NCI-H524 treated with DMSO at 0.1 percent for 48 hours (cell line): ENCODE measurements around the gene DENND10.
"Not testable (repeated sequence)": the region's sequence is repeated elsewhere in the genome, so short reads cannot be mapped to it uniquely, and the experiment has no call there.

Experiments used
- DNase-seq: peaks from one replicate; lab custom pipeline; 2025; lab: John Stamatoyannopoulos, UW

DENND10 gene

GRCh38 chr10:119103903-119104653 lies at the start of gene DENND10:
Gene DENND10, plus strand, starts transcription at chr10:119104113. Its CDS starts 30 bp downstream, at chr10:119104143.
- DNase-seq = no peak

GRCh38 chr10:119055472-119055871 lies 48.4 kb upstream of the DENND10 start:
- DNase-seq = no peak

GRCh38 chr10:119058010-119058409 lies 45.9 kb upstream of the DENND10 start:
- DNase-seq = no peak

- no peak for DNase-seq
These were observed 44.4 kb upstream of the DENND10 start for GRCh38 chr10:119059557-119059956.

GRCh38 chr10:119060107-119060506 lies 43.8 kb upstream of the DENND10 start:
- no peak for DNase-seq

- DNase-seq = no peak
These were observed 42.6 kb upstream of the DENND10 start for GRCh38 chr10:119061352-119061751.

- DNase-seq = no peak
These were observed 42.0 kb upstream of the DENND10 start for GRCh38 chr10:119061926-119062325.

- no peak for DNase-seq
These were observed 33.3 kb upstream of the DENND10 start for GRCh38 chr10:119070395-119071165.

- no peak for DNase-seq
These were observed 30.3 kb upstream of the DENND10 start for GRCh38 chr10:119073584-119073983.

- DNase-seq = no peak
These were observed 25.3 kb upstream of the DENND10 start for GRCh38 chr10:119078422-119079179.

- DNase-seq = no peak
These were observed 24.1 kb upstream of the DENND10 start for GRCh38 chr10:119079599-119080520.

- DNase-seq = no peak
These were observed 23.2 kb upstream of the DENND10 start, which contains the start of gene EIF3A for GRCh38 chr10:119080521-119081259. Gene EIF3A, minus strand, starts transcription at chr10:119080817. Its CDS starts 141 bp downstream, at chr10:119080676.

- no peak for DNase-seq
These were observed 19.0 kb upstream of the DENND10 start for GRCh38 chr10:119084896-119085295.

GRCh38 chr10:119087271-119087882 lies 16.5 kb upstream of the DENND10 start:
- no peak for DNase-seq

GRCh38 chr10:119090026-119090795 lies 13.7 kb upstream of the DENND10 start:
- no peak for DNase-seq

GRCh38 chr10:119090968-119091367 lies 12.9 kb upstream of the DENND10 start:
- DNase-seq = no peak

GRCh38 chr10:119095640-119096039 lies 8.3 kb upstream of the DENND10 start:
- DNase-seq = no peak

- not testable (repeated sequence) for DNase-seq
These were observed 7.1 kb upstream of the DENND10 start for GRCh38 chr10:119096641-119097415.

- DNase-seq = no peak
These were observed 5.3 kb upstream of the DENND10 start for GRCh38 chr10:119098576-119098975.
